Measurements from ENCODE around the gene TPM1.

Gene TPM1

GRCh38 chr15:63072023-63072650 lies 29.6 kb downstream of the TPM1 start:
- peaks cover 19 to 45% of the 10 kb centered on the region in 2 donors for H3K36me3 ChIP-seq (ENCODE audit: control insufficient read depth in 1 of 2, insufficient read depth in 2 of 2, low read length in 2 of 2)
- no peaks in the 10 kb centered on the region for H3K27me3 ChIP-seq (ENCODE audit: control insufficient read depth in 1 of 2, insufficient read depth in 2 of 2, low read length in 2 of 2)
- H3K9ac ChIP-seq (ENCODE audit: low read depth in 1 of 2, low read length in 2 of 2): no peak overlapping the region
- no peak overlapping the region for H3K4me3 ChIP-seq (ENCODE audit: low read depth in 1 of 2, low read length in 2 of 2)
- H3K27ac ChIP-seq (ENCODE audit: low read depth, low read length): no peak overlapping the region
- H3K4me1 ChIP-seq (ENCODE audit: control insufficient read depth in 1 of 2, insufficient read depth in 2 of 2, low read length in 2 of 2): peaks cover 13 to 19% of the 10 kb centered on the region in 2 donors
- H3K9me3 ChIP-seq (ENCODE audit: control insufficient read depth in 1 of 2, low read length in 2 of 2): no peaks in the 10 kb centered on the region

- Histone ChIP-seq H3K36me3 (ENCODE audit: control insufficient read depth in 1 of 2, insufficient read depth in 2 of 2, low read length in 2 of 2) (peaks cover 16 to 38% of the 10 kb centered on the region in 2 donors), H3K9me3 (ENCODE audit: control insufficient read depth in 1 of 2, low read length in 2 of 2) (no peaks in the 10 kb centered on the region), H3K9ac (ENCODE audit: low read depth in 1 of 2, low read length in 2 of 2) (no peak overlapping the region), H3K27me3 (ENCODE audit: control insufficient read depth in 1 of 2, insufficient read depth in 2 of 2, low read length in 2 of 2) (no peaks in the 10 kb centered on the region), H3K4me3 (ENCODE audit: low read depth in 1 of 2, low read length in 2 of 2) (no peak overlapping the region), H3K4me1 (ENCODE audit: control insufficient read depth in 1 of 2, insufficient read depth in 2 of 2, low read length in 2 of 2) (peaks cover 13 to 19% of the 10 kb centered on the region in 2 donors), H3K27ac (ENCODE audit: low read depth, low read length) (no peak overlapping the region)
These were observed 30.3 kb downstream of the TPM1 start for GRCh38 chr15:63072809-63073277.

GRCh38 chr15:63073497-63074172 lies 31.1 kb downstream of the TPM1 start:
- Histone ChIP-seq H3K9ac (ENCODE audit: low read depth in 1 of 2, low read length in 2 of 2) (no peak overlapping the region), H3K4me3 (ENCODE audit: low read depth in 1 of 2, low read length in 2 of 2) (no peak overlapping the region), H3K4me1 (ENCODE audit: control insufficient read depth in 1 of 2, insufficient read depth in 2 of 2, low read length in 2 of 2) (peaks cover 13 to 19% of the 10 kb centered on the region in 2 donors), H3K27ac (ENCODE audit: low read depth, low read length) (no peak overlapping the region), H3K27me3 (ENCODE audit: control insufficient read depth in 1 of 2, insufficient read depth in 2 of 2, low read length in 2 of 2) (no peaks in the 10 kb centered on the region), H3K36me3 (ENCODE audit: control insufficient read depth in 1 of 2, insufficient read depth in 2 of 2, low read length in 2 of 2) (peaks cover 8 to 30% of the 10 kb centered on the region in 2 donors), H3K9me3 (ENCODE audit: control insufficient read depth in 1 of 2, low read length in 2 of 2) (no peaks in the 10 kb centered on the region)

GRCh38 chr15:63075015-63075983 lies 32.8 kb downstream of the TPM1 start:
- Histone ChIP-seq H3K9me3 (ENCODE audit: control insufficient read depth in 1 of 2, low read length in 2 of 2) (no peaks in the 10 kb centered on the region), H3K4me3 (ENCODE audit: low read depth in 1 of 2, low read length in 2 of 2) (no peak overlapping the region), H3K27ac (ENCODE audit: low read depth, low read length) (no peak overlapping the region), H3K9ac (ENCODE audit: low read depth in 1 of 2, low read length in 2 of 2) (no peak overlapping the region), H3K36me3 (ENCODE audit: control insufficient read depth in 1 of 2, insufficient read depth in 2 of 2, low read length in 2 of 2) (peaks cover 0 to 18% of the 10 kb centered on the region in 2 donors), H3K27me3 (ENCODE audit: control insufficient read depth in 1 of 2, insufficient read depth in 2 of 2, low read length in 2 of 2) (no peaks in the 10 kb centered on the region), H3K4me1 (ENCODE audit: control insufficient read depth in 1 of 2, insufficient read depth in 2 of 2, low read length in 2 of 2) (peaks cover 13 to 19% of the 10 kb centered on the region in 2 donors)

GRCh38 chr15:63075984-63076713 lies 33.6 kb downstream of the TPM1 start:
- Histone ChIP-seq H3K4me1 (ENCODE audit: control insufficient read depth in 1 of 2, insufficient read depth in 2 of 2, low read length in 2 of 2) (peaks cover 13 to 19% of the 10 kb centered on the region in 2 donors), H3K4me3 (ENCODE audit: low read depth in 1 of 2, low read length in 2 of 2) (no peak overlapping the region), H3K27ac (ENCODE audit: low read depth, low read length) (no peak overlapping the region), H3K9ac (ENCODE audit: low read depth in 1 of 2, low read length in 2 of 2) (no peak overlapping the region), H3K9me3 (ENCODE audit: control insufficient read depth in 1 of 2, low read length in 2 of 2) (no peaks in the 10 kb centered on the region), H3K27me3 (ENCODE audit: control insufficient read depth in 1 of 2, insufficient read depth in 2 of 2, low read length in 2 of 2) (no peaks in the 10 kb centered on the region), H3K36me3 (ENCODE audit: control insufficient read depth in 1 of 2, insufficient read depth in 2 of 2, low read length in 2 of 2) (peaks cover 0 to 10% of the 10 kb centered on the region in 2 donors)

- Histone ChIP-seq H3K36me3 (ENCODE audit: control insufficient read depth in 1 of 2, insufficient read depth in 2 of 2, low read length in 2 of 2) (peaks cover 0 to 5% of the 10 kb centered on the region in 2 donors), H3K9ac (ENCODE audit: low read depth in 1 of 2, low read length in 2 of 2) (no peak overlapping the region), H3K27ac (ENCODE audit: low read depth, low read length) (no peak overlapping the region), H3K4me1 (ENCODE audit: control insufficient read depth in 1 of 2, insufficient read depth in 2 of 2, low read length in 2 of 2) (peaks cover 13 to 19% of the 10 kb centered on the region in 2 donors), H3K4me3 (ENCODE audit: low read depth in 1 of 2, low read length in 2 of 2) (no peak overlapping the region), H3K9me3 (ENCODE audit: control insufficient read depth in 1 of 2, low read length in 2 of 2) (no peaks in the 10 kb centered on the region), H3K27me3 (ENCODE audit: control insufficient read depth in 1 of 2, insufficient read depth in 2 of 2, low read length in 2 of 2) (no peaks in the 10 kb centered on the region)
These were observed 34.1 kb downstream of the TPM1 start for GRCh38 chr15:63076714-63077046.

- no peaks in the 10 kb centered on the region for H3K27me3 ChIP-seq (ENCODE audit: control insufficient read depth in 1 of 2, insufficient read depth in 2 of 2, low read length in 2 of 2)
- H3K27ac ChIP-seq (ENCODE audit: low read depth, low read length): no peak overlapping the region
- no peak overlapping the region for H3K4me3 ChIP-seq (ENCODE audit: low read depth in 1 of 2, low read length in 2 of 2)
- H3K9me3 ChIP-seq (ENCODE audit: control insufficient read depth in 1 of 2, low read length in 2 of 2): no peaks in the 10 kb centered on the region
- H3K36me3 ChIP-seq (ENCODE audit: control insufficient read depth in 1 of 2, insufficient read depth in 2 of 2, low read length in 2 of 2): no peaks in the 10 kb centered on the region
- H3K4me1 ChIP-seq (ENCODE audit: control insufficient read depth in 1 of 2, insufficient read depth in 2 of 2, low read length in 2 of 2): peaks cover 8 to 13% of the 10 kb centered on the region in 2 donors
- no peak overlapping the region for H3K9ac ChIP-seq (ENCODE audit: low read depth in 1 of 2, low read length in 2 of 2)
These were observed 35.4 kb downstream of the TPM1 start for GRCh38 chr15:63077952-63078351.

- H3K9me3 ChIP-seq (ENCODE audit: control insufficient read depth in 1 of 2, low read length in 2 of 2): no peaks in the 10 kb centered on the region
- H3K36me3 ChIP-seq (ENCODE audit: control insufficient read depth in 1 of 2, insufficient read depth in 2 of 2, low read length in 2 of 2): no peaks in the 10 kb centered on the region
- H3K27ac ChIP-seq (ENCODE audit: low read depth, low read length): no peak overlapping the region
- no peak overlapping the region for H3K4me3 ChIP-seq (ENCODE audit: low read depth in 1 of 2, low read length in 2 of 2)
- no peaks in the 10 kb centered on the region for H3K27me3 ChIP-seq (ENCODE audit: control insufficient read depth in 1 of 2, insufficient read depth in 2 of 2, low read length in 2 of 2)
- H3K9ac ChIP-seq (ENCODE audit: low read depth in 1 of 2, low read length in 2 of 2): no peak overlapping the region
- H3K4me1 ChIP-seq (ENCODE audit: control insufficient read depth in 1 of 2, insufficient read depth in 2 of 2, low read length in 2 of 2): peaks cover 0 to 6% of the 10 kb centered on the region in 2 donors
These were observed 37.5 kb downstream of the TPM1 start for GRCh38 chr15:63079947-63080626.

GRCh38 chr15:63080634-63081250 lies 38.2 kb downstream of the TPM1 start:
- Histone ChIP-seq H3K27ac (ENCODE audit: low read depth, low read length) (no peak overlapping the region), H3K4me3 (ENCODE audit: low read depth in 1 of 2, low read length in 2 of 2) (no peak overlapping the region), H3K36me3 (ENCODE audit: control insufficient read depth in 1 of 2, insufficient read depth in 2 of 2, low read length in 2 of 2) (no peaks in the 10 kb centered on the region), H3K9me3 (ENCODE audit: control insufficient read depth in 1 of 2, low read length in 2 of 2) (no peaks in the 10 kb centered on the region), H3K9ac (ENCODE audit: low read depth in 1 of 2, low read length in 2 of 2) (no peak overlapping the region), H3K4me1 (ENCODE audit: control insufficient read depth in 1 of 2, insufficient read depth in 2 of 2, low read length in 2 of 2) (peaks cover 0 to under 1% of the 10 kb centered on the region in 2 donors), H3K27me3 (ENCODE audit: control insufficient read depth in 1 of 2, insufficient read depth in 2 of 2, low read length in 2 of 2) (no peaks in the 10 kb centered on the region)

All from duodenal mucosa (tissue), 2 donors.